Endothelial cell of umbilical vein (primary cell): ENCODE results near the gene ZFYVE28. TPM values are rescaled to one million over a fixed set of nuclear protein-coding genes. Genes with fewer than 3 reads are reported as not detected.
"Not testable (repeated sequence)": the region's sequence is repeated elsewhere in the genome, so short reads cannot be mapped to it uniquely, and the experiment has no call there.

Experiments used
- BruUV-seq: library from RNA; stranded (reverse); fragments of 400-500 nt; replicated peaks from 2 replicates; lab custom pipeline; 2021; lab: Mats Ljungman, UMichigan
- CTCF ChIA-PET: fragments of 300-600, 350-600 bp; sonication (Branson Sonifier 250); formaldehyde crosslinking; loops from one replicate; lab custom pipeline; 2021; ENCODE audit warnings: antibody characterized with exemption, inconsistent platforms; lab: Charles Lee
- POLR2A ChIA-PET: fragments of 300-600, 350-600 bp; sonication (Branson Sonifier 250); formaldehyde crosslinking; loops from one replicate; lab custom pipeline; 2021; ENCODE audit warnings: antibody characterized with exemption, inconsistent platforms; lab: Charles Lee
- DNase-seq: peaks from one replicate; pipeline ENCODE4 v3.0.0-alpha.2; 2011; ENCODE audit warnings: low read depth, low spot score
- FAIRE-seq: peaks from 2 replicates; lab custom pipeline; 2011; peaks lifted over from hg19 to GRCh38; lab: Jason Lieb, UNC
- H2AFZ ChIP-seq: 2 replicates; pipeline ENCODE4 v1.6.0; 2012; ENCODE audit warnings: low read depth, low read length, control low read depth, inconsistent platforms
- H3K27ac ChIP-seq: 2 replicates; pipeline ENCODE4 v1.5.1; 2011; ENCODE audit warnings: low read depth, mild to moderate bottlenecking, control low read depth, low read length, moderate library complexity; ENCODE audit not compliant: insufficient read depth
- H3K27me3 ChIP-seq, 2 experiments: 2 replicates each; pipeline versions ENCODE4 v1.6.0 to v1.6.1; 2011; ENCODE audit warnings: low read length in 2 of 2, mixed read lengths in 1 of 2; ENCODE audit not compliant: control insufficient read depth in 2 of 2, insufficient read depth in 2 of 2
- H3K36me3 ChIP-seq, 2 experiments: 2 replicates in 1 of 2; 3 replicates in 1 of 2; pipeline ENCODE4 v1.5.1; 2011; ENCODE audit warnings: low read length in 2 of 2, mild to moderate bottlenecking in 1 of 2, moderate library complexity in 1 of 2; ENCODE audit not compliant: control insufficient read depth in 2 of 2, insufficient read depth in 2 of 2; ENCODE audit errors: extremely low read depth in 1 of 2
- H3K4me1 ChIP-seq: 3 replicates; pipeline ENCODE4 v1.5.1; 2011; ENCODE audit warnings: mild to moderate bottlenecking, low read length; ENCODE audit not compliant: control insufficient read depth, insufficient read depth; ENCODE audit errors: extremely low read depth
- H3K4me2 ChIP-seq: 2 replicates; pipeline ENCODE4 v1.6.1; 2011; ENCODE audit warnings: low read length, control low read depth, mixed read lengths; ENCODE audit not compliant: insufficient read depth
- H3K4me3 ChIP-seq, 3 experiments: fragments of 200-600 bp in 1 of 3; sonication (generic), shearing (Covaris generic) in 1 of 3; replicated peaks in 1 of 3; 2 replicates each; pipeline ENCODE4 v1.5.1; 2011 to 2016; ENCODE audit warnings: control low read depth in 3 of 3, low read length in 3 of 3, mild to moderate bottlenecking in 2 of 3, inconsistent platforms in 1 of 3, low read depth in 1 of 3, moderate library complexity in 1 of 3; ENCODE audit not compliant: insufficient read depth in 1 of 3
- H3K79me2 ChIP-seq: 2 replicates; pipeline ENCODE4 v1.6.0; 2012; ENCODE audit warnings: low read length, inconsistent platforms; ENCODE audit not compliant: control insufficient read depth, insufficient read depth
- H3K9ac ChIP-seq: replicated peaks from 2 replicates; pipeline ENCODE3; 2011; ENCODE audit warnings: low read length, control low read depth; ENCODE audit not compliant: insufficient read depth; ENCODE audit errors: extremely low read depth
- H3K9me1 ChIP-seq: replicated peaks from 3 replicates; pipeline ENCODE4 v1.6.0; 2011; ENCODE audit warnings: mild to moderate bottlenecking, low read length; ENCODE audit not compliant: control insufficient read depth, insufficient read depth; ENCODE audit errors: extremely low read depth
- H3K9me3 ChIP-seq: replicated peaks from 2 replicates; pipeline ENCODE4 v1.5.1; 2012; ENCODE audit warnings: low read length, inconsistent platforms; ENCODE audit not compliant: control insufficient read depth, insufficient read depth
- H4K20me1 ChIP-seq: replicated peaks from 2 replicates; pipeline ENCODE3; 2011; ENCODE audit warnings: mild to moderate bottlenecking, low read length; ENCODE audit not compliant: control insufficient read depth, insufficient read depth; ENCODE audit errors: extremely low read depth
- CTCF ChIP-seq, 2 donors: IDR thresholded peaks; 1 replicate in 1 of 2; 2 replicates in 1 of 2; pipeline ENCODE4 v1.5.1; 2011; ENCODE audit warnings: low read length in 2 of 2, mild to moderate bottlenecking in 2 of 2, moderate library complexity in 2 of 2, control low read depth in 1 of 2, inconsistent platforms in 1 of 2, low read depth in 1 of 2; ENCODE audit not compliant: insufficient read depth in 1 of 2; ENCODE audit errors: extremely low read depth in 1 of 2
- EZH2 ChIP-seq: IDR thresholded peaks from 2 replicates; pipeline ENCODE4 v1.6.1; 2012; ENCODE audit warnings: borderline replicate concordance, low read depth, mild to moderate bottlenecking, moderate library complexity, low read length, inconsistent platforms; ENCODE audit not compliant: severe bottlenecking
- FOS ChIP-seq: IDR thresholded peaks from 2 replicates; pipeline ENCODE4 v1.6.1; 2011; ENCODE audit warnings: mild to moderate bottlenecking, low read length, moderate library complexity, borderline replicate concordance; ENCODE audit not compliant: insufficient read depth
- GATA2 ChIP-seq: IDR thresholded peaks from 2 replicates; pipeline ENCODE4 v1.7.0; 2011; ENCODE audit warnings: low read depth, mild to moderate bottlenecking, moderate library complexity, mixed read lengths, low read length; ENCODE audit not compliant: insufficient read length, insufficient read depth
- JUN ChIP-seq: IDR thresholded peaks from 2 replicates; pipeline ENCODE4 v1.6.1; 2011; ENCODE audit warnings: borderline replicate concordance, low read depth; ENCODE audit not compliant: insufficient read length, insufficient read depth
- MYC ChIP-seq: IDR thresholded peaks from one replicate; pipeline ENCODE4 v1.6.1; 2011; ENCODE audit warnings: mild to moderate bottlenecking, low read depth, low read length
- POLR2A ChIP-seq: IDR thresholded peaks from 2 replicates; pipeline ENCODE4 v1.6.1; 2012; ENCODE audit warnings: low read depth, mild to moderate bottlenecking, control low read depth, low read length
- POLR2AphosphoS5 ChIP-seq: IDR thresholded peaks from 2 replicates; pipeline ENCODE4 v1.6.1; 2012; ENCODE audit warnings: low read depth, mild to moderate bottlenecking, control low read depth, low read length, moderate library complexity; ENCODE audit not compliant: insufficient read depth
- dilution Hi-C: fragments of 300-500 bp; cut with MboI; formaldehyde crosslinking; loops from one replicate; pipeline ENCODE4 v1.15.0; 2019; ENCODE audit warnings: low sequenced_read_pairs; ENCODE audit not compliant: extremely low pct_ligation_motif_present
- intact Hi-C: fragments of 100-400 bp; cut with micrococcal nuclease; formaldehyde crosslinking; loops from one replicate; pipeline ENCODE4 v1.10.0; 2022
- polyA plus RNA-seq, 4 experiments: library from polyadenylated mRNA; depleted of rRNA in 3 of 4; stranded (reverse) in 3 of 4; unstranded in 1 of 4; fragments of >200 nt; gene quantifications; 2 replicates each; pipeline versions ENCODE4 v1.2.1 to v1.2.3, GENCODE V29; 2011 to 2012; ENCODE audit warnings: missing spikeins in 1 of 4
- total RNA-seq: library from RNA; stranded (reverse); gene quantifications from 2 replicates; pipeline ENCODE4 v1.2.3, GENCODE V29; 2021
- TF ChIP-seq, protein P1 (sequence below): IDR thresholded peaks from 2 replicates; pipeline ENCODE4 v1.6.1; 2011; ENCODE audit not compliant: insufficient read depth, insufficient read length

ZFYVE28 gene
- total and polyA plus RNA-seq, 2 donors (not counting 3 experiments of a cell fraction or from before 2014, with no cell fraction given) = 5.8 to 7.1 TPM

DNA sequence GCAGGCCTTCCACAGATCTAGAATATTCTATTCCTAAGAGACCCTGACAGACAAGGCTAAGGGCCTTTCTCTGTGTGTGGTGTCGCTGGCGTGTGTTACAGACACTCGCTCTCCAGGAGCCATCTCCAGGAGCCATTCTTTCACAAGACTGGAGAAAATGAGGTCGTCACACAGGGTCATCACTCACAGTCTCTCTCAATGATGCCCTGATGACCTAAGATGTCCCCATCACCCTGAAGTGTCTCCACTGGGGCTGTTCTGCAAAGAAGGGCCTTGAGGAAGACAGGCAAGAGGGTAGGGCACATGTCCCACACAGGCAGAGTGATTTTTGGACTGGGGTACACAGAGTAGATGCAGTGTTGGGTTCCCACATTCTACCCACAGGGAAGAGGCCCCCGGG is 34.7 kb downstream of the ZFYVE28 start:
- no peaks in the 10 kb centered on the region for H4K20me1 ChIP-seq
- TF ChIP-seq, protein P1, sequence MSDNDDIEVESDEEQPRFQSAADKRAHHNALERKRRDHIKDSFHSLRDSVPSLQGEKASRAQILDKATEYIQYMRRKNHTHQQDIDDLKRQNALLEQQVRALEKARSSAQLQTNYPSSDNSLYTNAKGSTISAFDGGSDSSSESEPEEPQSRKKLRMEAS = no peak
- TF ChIP-seq MYC = no peak
- TF ChIP-seq EZH2 = no peak
- no peak for TF ChIP-seq POLR2A
- no peak for TF ChIP-seq JUN
- TF ChIP-seq CTCF (IDR thresholded peaks at IDR 0.05; ENCODE audit: extremely low read depth in 1 of 2, insufficient read depth in 1 of 2, low read depth in 1 of 2, low read length in 2 of 2) = no peak
- no peak for TF ChIP-seq GATA2
- TF ChIP-seq POLR2AphosphoS5 = no peak
- no peak for TF ChIP-seq FOS
- H3K4me2 ChIP-seq = no peak overlapping the region
- FAIRE-seq (no peak), DNase-seq (no peak)
- H3K36me3 ChIP-seq = no peaks in the 10 kb centered on the region
- H3K27me3 ChIP-seq = no peaks in the 10 kb centered on the region
- no peak overlapping the region for H2AFZ ChIP-seq
- H3K27ac ChIP-seq = no peak overlapping the region
- H3K79me2 ChIP-seq = no peaks in the 10 kb centered on the region
- no peak overlapping the region for H3K9ac ChIP-seq
- no peaks in the 10 kb centered on the region for H3K4me1 ChIP-seq
- BruUV-seq = no TSS peak
- H3K9me3 ChIP-seq = no peaks in the 10 kb centered on the region
- POLR2A ChIA-PET = no interaction called here
- intact Hi-C loops = no loop called here
- H3K9me1 ChIP-seq = no peaks in the 10 kb centered on the region
- CTCF ChIA-PET = no interaction called here
- dilution Hi-C loops = no loop called here
- H3K4me3 ChIP-seq = no peak overlapping the region

GRCh38 chr4:2383220-2383631 is 35.2 kb downstream of the ZFYVE28 start:
- intact Hi-C loops, FAIRE-seq: not testable (repeated sequence)

DNA sequence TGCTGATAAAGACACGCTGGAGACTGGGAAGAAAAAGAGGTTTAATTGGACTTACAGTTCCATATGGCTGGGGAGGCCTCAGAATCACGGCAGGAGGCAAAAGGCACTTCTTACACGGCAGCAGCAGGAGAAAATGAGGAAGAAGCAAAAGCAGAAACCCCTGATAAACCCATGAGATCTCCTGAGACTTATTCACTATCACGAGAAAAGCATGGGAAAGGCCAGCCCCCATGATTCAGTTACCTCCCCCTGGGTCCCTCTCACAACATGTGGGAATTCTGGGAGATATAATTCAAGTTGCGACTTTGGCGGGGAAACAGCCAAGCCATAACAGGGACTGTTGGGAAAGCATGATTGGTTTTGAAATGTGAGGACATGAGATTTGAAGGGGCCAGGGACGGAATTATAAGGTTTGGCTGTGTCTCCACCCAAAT is 35.7 kb downstream of the ZFYVE28 start:
- POLR2A ChIA-PET, dilution Hi-C loops, H3K27me3 ChIP-seq, CTCF ChIA-PET, H2AFZ ChIP-seq, H3K79me2 ChIP-seq, DNase-seq, H3K4me3 ChIP-seq, BruUV-seq, H3K9me1 ChIP-seq, H3K9me3 ChIP-seq, H3K4me2 ChIP-seq, intact Hi-C loops, H3K4me1 ChIP-seq, H3K9ac ChIP-seq, FAIRE-seq, H3K27ac ChIP-seq, H3K36me3 ChIP-seq, H4K20me1 ChIP-seq: not testable (repeated sequence)

More at GRCh38 chr4:2383220-2383631, 35.2 kb downstream of the ZFYVE28 start:
- H2AFZ ChIP-seq, dilution Hi-C loops, BruUV-seq, H3K9ac ChIP-seq, H3K36me3 ChIP-seq, H3K79me2 ChIP-seq, H3K4me2 ChIP-seq, POLR2A ChIA-PET, H3K9me3 ChIP-seq, H3K27me3 ChIP-seq, H4K20me1 ChIP-seq, DNase-seq, CTCF ChIA-PET, H3K27ac ChIP-seq, H3K9me1 ChIP-seq, H3K4me1 ChIP-seq, H3K4me3 ChIP-seq: not testable (repeated sequence)
